ENCODE results near the gene ISCA1.

DNA sequence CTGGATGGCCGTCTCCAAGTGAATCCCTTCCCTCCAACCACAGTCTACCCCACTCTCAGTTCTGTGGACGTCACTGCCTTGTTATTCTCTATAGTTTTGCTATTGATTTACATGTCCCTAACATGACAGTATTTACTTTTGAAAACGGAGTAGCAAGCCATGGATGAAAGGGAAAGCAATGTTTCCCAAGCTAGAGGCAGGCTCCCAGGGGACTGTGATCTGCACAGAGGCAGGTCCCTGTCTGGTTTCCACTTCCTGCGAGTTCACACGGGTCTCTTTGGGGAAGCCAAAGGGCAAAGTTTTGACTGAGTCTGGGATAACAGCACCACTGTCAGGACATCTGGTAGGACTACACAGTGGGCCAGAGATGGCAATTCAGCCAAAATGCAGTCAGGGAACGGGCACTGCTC, 35.6 kb downstream of the ISCA1 start:
- TF ChIP-seq, protein P1, sequence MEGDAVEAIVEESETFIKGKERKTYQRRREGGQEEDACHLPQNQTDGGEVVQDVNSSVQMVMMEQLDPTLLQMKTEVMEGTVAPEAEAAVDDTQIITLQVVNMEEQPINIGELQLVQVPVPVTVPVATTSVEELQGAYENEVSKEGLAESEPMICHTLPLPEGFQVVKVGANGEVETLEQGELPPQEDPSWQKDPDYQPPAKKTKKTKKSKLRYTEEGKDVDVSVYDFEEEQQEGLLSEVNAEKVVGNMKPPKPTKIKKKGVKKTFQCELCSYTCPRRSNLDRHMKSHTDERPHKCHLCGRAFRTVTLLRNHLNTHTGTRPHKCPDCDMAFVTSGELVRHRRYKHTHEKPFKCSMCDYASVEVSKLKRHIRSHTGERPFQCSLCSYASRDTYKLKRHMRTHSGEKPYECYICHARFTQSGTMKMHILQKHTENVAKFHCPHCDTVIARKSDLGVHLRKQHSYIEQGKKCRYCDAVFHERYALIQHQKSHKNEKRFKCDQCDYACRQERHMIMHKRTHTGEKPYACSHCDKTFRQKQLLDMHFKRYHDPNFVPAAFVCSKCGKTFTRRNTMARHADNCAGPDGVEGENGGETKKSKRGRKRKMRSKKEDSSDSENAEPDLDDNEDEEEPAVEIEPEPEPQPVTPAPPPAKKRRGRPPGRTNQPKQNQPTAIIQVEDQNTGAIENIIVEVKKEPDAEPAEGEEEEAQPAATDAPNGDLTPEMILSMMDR (IDR thresholded peaks at IDR 0.05) = peak in 6 of 12 donors; percentile 15 to 47 (median 22)
- TF ChIP-seq POLR2A (IDR thresholded peaks at IDR 0.05) = no peak
